Neural cell (in vitro differentiated cells): ENCODE results near the gene H2BK1.

Source experiments
- EP300 ChIP-seq: fragments of 450-650 bp; conservative IDR thresholded peaks from 2 replicates; pipeline ENCODE4 v1.6.1; 2014; ENCODE audit warnings: antibody characterized with exemption, mild to moderate bottlenecking, moderate library complexity; ENCODE audit not compliant: poor library complexity, severe bottlenecking
- EZH2 ChIP-seq: fragments of 200-600, 300-800 bp; shearing (Covaris generic), sonication (generic); IDR thresholded peaks from 2 replicates; pipeline ENCODE4 v1.6.1; 2014; ENCODE audit warnings: antibody characterized with exemption, low read length, borderline replicate concordance, mild to moderate bottlenecking; ENCODE audit not compliant: insufficient read depth, poor library complexity, severe bottlenecking
- MXI1 ChIP-seq: fragments of 450-650 bp; conservative IDR thresholded peaks from 2 replicates; pipeline ENCODE4 v1.6.1; 2014; ENCODE audit warnings: antibody characterized with exemption, mild to moderate bottlenecking; ENCODE audit not compliant: poor library complexity, severe bottlenecking
- POLR2AphosphoS5 ChIP-seq: IDR thresholded peaks from 2 replicates; pipeline ENCODE4 v1.6.1; 2012
- TAF1 ChIP-seq: IDR thresholded peaks from 2 replicates; pipeline ENCODE4 v1.6.1; 2012; ENCODE audit warnings: low read depth
- TF ChIP-seq, protein P1 (sequence below): fragments of 450-650 bp; IDR thresholded peaks from 2 replicates; pipeline ENCODE4 v1.5.1; 2014; ENCODE audit warnings: antibody characterized with exemption, mild to moderate bottlenecking, moderate library complexity; ENCODE audit not compliant: poor library complexity, severe bottlenecking

DNA sequence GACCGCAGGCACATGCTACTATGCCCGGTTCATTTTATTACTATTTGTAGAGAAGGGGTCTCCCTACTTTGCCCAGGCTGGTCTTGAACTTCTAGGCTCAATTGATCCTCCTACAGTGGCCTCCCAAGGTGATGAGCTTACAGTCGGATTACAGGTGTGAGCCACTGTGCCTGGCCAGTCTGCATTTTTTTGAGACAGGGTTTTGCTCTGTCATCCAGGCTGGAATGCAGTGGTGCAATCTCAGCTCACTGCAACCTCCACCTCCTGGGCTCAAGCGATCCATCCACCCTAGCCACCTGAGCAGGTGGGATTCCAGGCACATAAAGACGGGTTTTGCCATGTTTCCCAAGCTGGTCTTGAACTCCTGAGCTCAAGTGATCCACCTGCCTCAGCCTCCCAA, 2.3 kb upstream of the H2BK1 start:
- TF ChIP-seq, protein P1, sequence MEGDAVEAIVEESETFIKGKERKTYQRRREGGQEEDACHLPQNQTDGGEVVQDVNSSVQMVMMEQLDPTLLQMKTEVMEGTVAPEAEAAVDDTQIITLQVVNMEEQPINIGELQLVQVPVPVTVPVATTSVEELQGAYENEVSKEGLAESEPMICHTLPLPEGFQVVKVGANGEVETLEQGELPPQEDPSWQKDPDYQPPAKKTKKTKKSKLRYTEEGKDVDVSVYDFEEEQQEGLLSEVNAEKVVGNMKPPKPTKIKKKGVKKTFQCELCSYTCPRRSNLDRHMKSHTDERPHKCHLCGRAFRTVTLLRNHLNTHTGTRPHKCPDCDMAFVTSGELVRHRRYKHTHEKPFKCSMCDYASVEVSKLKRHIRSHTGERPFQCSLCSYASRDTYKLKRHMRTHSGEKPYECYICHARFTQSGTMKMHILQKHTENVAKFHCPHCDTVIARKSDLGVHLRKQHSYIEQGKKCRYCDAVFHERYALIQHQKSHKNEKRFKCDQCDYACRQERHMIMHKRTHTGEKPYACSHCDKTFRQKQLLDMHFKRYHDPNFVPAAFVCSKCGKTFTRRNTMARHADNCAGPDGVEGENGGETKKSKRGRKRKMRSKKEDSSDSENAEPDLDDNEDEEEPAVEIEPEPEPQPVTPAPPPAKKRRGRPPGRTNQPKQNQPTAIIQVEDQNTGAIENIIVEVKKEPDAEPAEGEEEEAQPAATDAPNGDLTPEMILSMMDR: no peak
- TF ChIP-seq TAF1: no peak
- no peak for TF ChIP-seq EP300
- TF ChIP-seq POLR2AphosphoS5: no peak
- TF ChIP-seq EZH2: no peak
- TF ChIP-seq MXI1: no peak
